K562 (cell line): ENCODE measurements around the gene KCNAB2. TPM values are rescaled to one million over a fixed set of nuclear protein-coding genes. Genes with fewer than 3 reads are reported as not detected.

Source experiments
- CGGBP1 ChIP-seq: fragments of 250-450 bp; sonication (Bioruptor Pico); IDR thresholded peaks from 2 replicates; pipeline ENCODE4 v1.9.0; 2021; ENCODE audit warnings: mild to moderate bottlenecking
- CHD7 ChIP-seq: fragments of 200-600 bp; sonication (generic); IDR thresholded peaks from one replicate; pipeline ENCODE4 v1.6.1; 2012; ENCODE audit warnings: mild to moderate bottlenecking, low read depth, low read length, inconsistent platforms
- CREB5 ChIP-seq: fragments of 250-450 bp; sonication (Bioruptor Pico); IDR thresholded peaks from 2 replicates; pipeline ENCODE4 v1.5.0; 2020; ENCODE audit warnings: mild to moderate bottlenecking
- HNRNPUL1 ChIP-seq: fragments of 200-400 bp; formaldehyde crosslinking; IDR thresholded peaks from 2 replicates; pipeline ENCODE4 v1.6.1; 2017; ENCODE audit warnings: low read length
- KDM4B ChIP-seq, 2 experiments: fragments of 450-650 bp in 1 of 2; sonication (generic) in 1 of 2; IDR thresholded peaks; 2 replicates each; pipeline ENCODE4 v1.6.1; 2016 to 2017; ENCODE audit warnings: borderline replicate concordance in 2 of 2, antibody characterized with exemption in 1 of 2, low read depth in 1 of 2, mild to moderate bottlenecking in 1 of 2
- SAFB ChIP-seq: fragments of 200-400 bp; formaldehyde crosslinking; IDR thresholded peaks from 2 replicates; pipeline ENCODE4 v1.6.1; 2017; ENCODE audit warnings: low read depth, low read length, borderline replicate concordance
- ZHX1 ChIP-seq: fragments of 150-350 bp; conservative IDR thresholded peaks from 2 replicates; pipeline ENCODE4 v1.6.1; 2014; ENCODE audit warnings: low read length
- ZNF512 ChIP-seq: IDR thresholded peaks from 2 replicates; pipeline ENCODE4 v1.6.1; 2016; ENCODE audit warnings: missing genetic modification characterization, missing compliant biosample characterization
- ZSCAN29 ChIP-seq: fragments of 450-650 bp; IDR thresholded peaks from 2 replicates; pipeline ENCODE4 v1.6.1; 2017
- polyA plus RNA-seq, 8 experiments: library from polyadenylated mRNA; depleted of rRNA in 4 of 8; stranded (reverse) in 5 of 8; unstranded in 3 of 8; fragments of >200 nt; fragmentation: Nextera tagmentation in 2 of 8; fragmentation: Illumina TruSeq in 1 of 8; extraction: Ambion mirVana in 2 of 8; extraction: Trizol in 1 of 8; gene quantifications; 2 replicates each; pipeline versions ENCODE4 v1.2.1 to v1.2.3, GENCODE V29; 2011 to 2014; ENCODE audit warnings: inconsistent platforms in 1 of 8, missing spikeins in 1 of 8
- total RNA-seq, 7 experiments: library from RNA; depleted of rRNA in 6 of 7; stranded (reverse); fragments of >200 nt in 6 of 7; fragmentation: Illumina TruSeq in 2 of 7; extraction: Trizol in 2 of 7; gene quantifications; 2 replicates each; pipeline versions ENCODE4 v1.2.1 to v1.2.3, GENCODE V29; 2011 to 2021; ENCODE audit warnings: low replicate concordance in 1 of 7

Gene KCNAB2
- total and polyA plus RNA-seq, 9 of the 15 experiments (the other 6 are each of a cell fraction or from before 2014, with no cell fraction given): 1.8 to 15.8 (median 7.1) TPM

- TF ChIP-seq KDM4B (IDR thresholded peaks at IDR 0.05; ENCODE audit: borderline replicate concordance in 2 of 2, low read depth in 1 of 2) (no peak), CREB5 (CRISPR knock-in tag) (no peak), ZHX1 (no peak), SAFB (no peak), ZSCAN29 (no peak), ZNF512 (no peak), HNRNPUL1 (no peak), CGGBP1 (no peak), CHD7 (no peak)
Measured at GRCh38 chr1:6141592-6141991, 95.9 kb downstream of the KCNAB2 start (continued).
